HL-60 (cell line): ENCODE data around the gene ZNF236.

Source experiments
- DNase-seq, 2 experiments: peaks; one replicate each; pipeline ENCODE4 v3.0.0-alpha.2; 2010 to 2020; ENCODE audit warnings: low read depth in 1 of 2, low spot score in 1 of 2
- H3K27ac ChIP-seq: fragments of 250-450 bp; sonication (Bioruptor Pico); replicated peaks from 2 replicates; pipeline ENCODE4 v1.5.1; 2020; ENCODE audit warnings: mild to moderate bottlenecking, moderate library complexity
- H3K27me3 ChIP-seq: fragments of 250-450 bp; sonication (Bioruptor Pico); 2 replicates; pipeline ENCODE4 v1.5.1; 2021; ENCODE audit warnings: mild to moderate bottlenecking, moderate library complexity; ENCODE audit not compliant: insufficient read depth, poor library complexity, severe bottlenecking
- H3K4me3 ChIP-seq: replicated peaks from 2 replicates; pipeline ENCODE4 v1.5.1; 2011; ENCODE audit warnings: mild to moderate bottlenecking, control low read depth, low read length; ENCODE audit not compliant: insufficient read depth
- CTCF ChIP-seq: IDR thresholded peaks from one replicate; pipeline ENCODE4 v1.5.1; 2011; ENCODE audit warnings: low read length, control low read depth, inconsistent platforms; ENCODE audit not compliant: insufficient read depth
- GABPA ChIP-seq: IDR thresholded peaks from 2 replicates; pipeline ENCODE4 v1.6.1; 2012; ENCODE audit warnings: low read depth
- POLR2AphosphoS5 ChIP-seq: IDR thresholded peaks from 2 replicates; pipeline ENCODE4 v1.6.1; 2012; ENCODE audit warnings: low read depth
- SPI1 ChIP-seq: IDR thresholded peaks from 2 replicates; pipeline ENCODE4 v1.6.1; 2012; ENCODE audit warnings: low read depth, mild to moderate bottlenecking, borderline replicate concordance
- TF ChIP-seq, protein P1 (sequence below): IDR thresholded peaks from 2 replicates; pipeline ENCODE4 v1.6.1; 2012; ENCODE audit warnings: low read depth; ENCODE audit not compliant: insufficient replicate concordance

The ZNF236 gene

GRCh38 chr18:76986406-76986805 is 164.0 kb downstream of the ZNF236 start:
- Histone ChIP-seq H3K27ac (no peak overlapping the region), H3K27me3 (no peaks in the 10 kb centered on the region), H3K4me3 (no peak overlapping the region)
- TF ChIP-seq CTCF (no peak), SPI1 (no peak), GABPA (no peak), POLR2AphosphoS5 (no peak)
- TF ChIP-seq, protein P1, sequence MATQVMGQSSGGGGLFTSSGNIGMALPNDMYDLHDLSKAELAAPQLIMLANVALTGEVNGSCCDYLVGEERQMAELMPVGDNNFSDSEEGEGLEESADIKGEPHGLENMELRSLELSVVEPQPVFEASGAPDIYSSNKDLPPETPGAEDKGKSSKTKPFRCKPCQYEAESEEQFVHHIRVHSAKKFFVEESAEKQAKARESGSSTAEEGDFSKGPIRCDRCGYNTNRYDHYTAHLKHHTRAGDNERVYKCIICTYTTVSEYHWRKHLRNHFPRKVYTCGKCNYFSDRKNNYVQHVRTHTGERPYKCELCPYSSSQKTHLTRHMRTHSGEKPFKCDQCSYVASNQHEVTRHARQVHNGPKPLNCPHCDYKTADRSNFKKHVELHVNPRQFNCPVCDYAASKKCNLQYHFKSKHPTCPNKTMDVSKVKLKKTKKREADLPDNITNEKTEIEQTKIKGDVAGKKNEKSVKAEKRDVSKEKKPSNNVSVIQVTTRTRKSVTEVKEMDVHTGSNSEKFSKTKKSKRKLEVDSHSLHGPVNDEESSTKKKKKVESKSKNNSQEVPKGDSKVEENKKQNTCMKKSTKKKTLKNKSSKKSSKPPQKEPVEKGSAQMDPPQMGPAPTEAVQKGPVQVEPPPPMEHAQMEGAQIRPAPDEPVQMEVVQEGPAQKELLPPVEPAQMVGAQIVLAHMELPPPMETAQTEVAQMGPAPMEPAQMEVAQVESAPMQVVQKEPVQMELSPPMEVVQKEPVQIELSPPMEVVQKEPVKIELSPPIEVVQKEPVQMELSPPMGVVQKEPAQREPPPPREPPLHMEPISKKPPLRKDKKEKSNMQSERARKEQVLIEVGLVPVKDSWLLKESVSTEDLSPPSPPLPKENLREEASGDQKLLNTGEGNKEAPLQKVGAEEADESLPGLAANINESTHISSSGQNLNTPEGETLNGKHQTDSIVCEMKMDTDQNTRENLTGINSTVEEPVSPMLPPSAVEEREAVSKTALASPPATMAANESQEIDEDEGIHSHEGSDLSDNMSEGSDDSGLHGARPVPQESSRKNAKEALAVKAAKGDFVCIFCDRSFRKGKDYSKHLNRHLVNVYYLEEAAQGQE, result no peak
- DNase-seq, result no peak

- no peak overlapping the region for H3K4me3 ChIP-seq
- no peak for TF ChIP-seq POLR2AphosphoS5
- TF ChIP-seq CTCF, result no peak
- TF ChIP-seq SPI1, result no peak
- no peak for TF ChIP-seq GABPA
- TF ChIP-seq, protein P1, result no peak
- no peaks in the 10 kb centered on the region for H3K27me3 ChIP-seq
- H3K27ac ChIP-seq, result no peak overlapping the region
- no peak for DNase-seq
Measured at GRCh38 chr18:76988031-76988826, 165.9 kb downstream of the ZNF236 start.

GRCh38 chr18:76988827-76989646 is 166.7 kb downstream of the ZNF236 start:
- TF ChIP-seq GABPA (no peak), POLR2AphosphoS5 (no peak)
- Histone ChIP-seq H3K27ac (no peak overlapping the region), H3K4me3 (no peak overlapping the region), H3K27me3 (no peaks in the 10 kb centered on the region)
- DNase-seq, result no peak

GRCh38 chr18:76989647-76990190 is 167.4 kb downstream of the ZNF236 start:
- H3K4me3 ChIP-seq, result no peak overlapping the region
- H3K27me3 ChIP-seq, result no peaks in the 10 kb centered on the region
- H3K27ac ChIP-seq, result no peak overlapping the region
- no peak for TF ChIP-seq GABPA
- TF ChIP-seq, protein P1, result no peak
- no peak for TF ChIP-seq SPI1
- TF ChIP-seq CTCF, result no peak
- TF ChIP-seq POLR2AphosphoS5, result no peak
- DNase-seq, result no peak
